Gastrocnemius medialis (tissue), 4 donors: ENCODE measurements around the gene YKT6. TPM values are rescaled to one million over a fixed set of nuclear protein-coding genes. Genes with fewer than 3 reads are reported as not detected.

Experiments used
- ATAC-seq, 2 donors: fragments of 150-250 bp; one replicate each; pipeline ENCODE4 v1.9.1; 2016
- DNase-seq, 2 donors: peaks; one replicate each; pipeline ENCODE4 v3.0.0-alpha.2; 2019
- H3K27ac ChIP-seq, 4 donors: fragments of 200-600 bp; sonication (generic); 1 replicate in 1 of 4; 2 replicates in 3 of 4; pipeline ENCODE4 v1.5.1; 2016 to 2018; ENCODE audit warnings: mild to moderate bottlenecking in 2 of 4, moderate library complexity in 1 of 4
- H3K27me3 ChIP-seq, 3 donors: fragments of 200-600 bp; sonication (generic) in 2 of 3; 1 replicate in 1 of 3; 2 replicates in 2 of 3; pipeline versions ENCODE4 v1.5.1 to v1.6.0; 2016 to 2019; ENCODE audit warnings: mild to moderate bottlenecking in 1 of 3, moderate library complexity in 1 of 3
- H3K36me3 ChIP-seq, 2 donors: fragments of 200-600 bp; sonication (generic) in 1 of 2; one replicate each; pipeline ENCODE4 v1.5.1; 2017 to 2018
- H3K4me1 ChIP-seq, 2 donors: fragments of 200-600 bp; sonication (generic) in 1 of 2; one replicate each; pipeline ENCODE4 v1.5.1; 2016 to 2017; ENCODE audit warnings: mild to moderate bottlenecking in 2 of 2
- H3K4me3 ChIP-seq, 4 donors: fragments of 200-600 bp; sonication (generic) in 3 of 4; 1 replicate in 1 of 4; 2 replicates in 3 of 4; pipeline ENCODE4 v1.5.1; 2016 to 2019; ENCODE audit warnings: mild to moderate bottlenecking in 2 of 4
- H3K9me3 ChIP-seq, 3 donors: fragments of 200-600 bp; sonication (generic) in 2 of 3; 1 replicate in 1 of 3; 2 replicates in 2 of 3; pipeline ENCODE4 v1.5.1; 2016 to 2019
- CTCF ChIP-seq, 5 experiments: fragments of 450-650 bp in 3 of 5; fragments of 200-600 bp in 2 of 5; sonication (generic) in 2 of 5; IDR thresholded peaks in 4 of 5; conservative IDR thresholded peaks in 1 of 5; 1 replicate in 4 of 5; 2 replicates in 1 of 5; pipeline ENCODE4 v1.5.1; 2016 to 2019; ENCODE audit warnings: antibody characterized with exemption in 5 of 5, mild to moderate bottlenecking in 3 of 5, moderate library complexity in 3 of 5
- POLR2A ChIP-seq, 2 donors: fragments of 450-650 bp; IDR thresholded peaks; one replicate each; pipeline ENCODE4 v1.6.1; 2017; ENCODE audit warnings: antibody characterized with exemption in 2 of 2, mild to moderate bottlenecking in 2 of 2, moderate library complexity in 2 of 2
- in situ Hi-C, 4 donors: fragments of 200-750 bp; cut with MboI; loops; one replicate each; pipeline versions ENCODE4 v1.15.0 to v1.8.0; 2017; ENCODE audit warnings: low sequenced_read_pairs in 4 of 4
- intact Hi-C: fragments of 100-400 bp; cut with DNase I; formaldehyde crosslinking; loops from one replicate; pipeline ENCODE4 v1.15.1; 2023; ENCODE audit warnings: low total_unique reads
- total RNA-seq, 4 donors: library from RNA; depleted of rRNA; stranded (reverse); fragments of >200 nt; gene quantifications; one replicate each; pipeline versions ENCODE4 v1.1.0 to v1.2.3, GENCODE V29; 2016

YKT6 gene
- total RNA-seq, 4 donors from 2014 or later: 37.9 to 79.5 (median 72.5) TPM

GRCh38 chr7:44226396-44226753 is 25.6 kb downstream of the YKT6 start:
- Histone ChIP-seq H3K27ac (peak overlapping the region; percentile 33 to 70 (median 64)), H3K4me1 (peaks cover 9 to 15% of the 10 kb centered on the region in 2 donors), H3K4me3 (no peak overlapping the region), H3K27me3 (no peaks in the 10 kb centered on the region), H3K36me3 (no peaks in the 10 kb centered on the region), H3K9me3 (no peaks in the 10 kb centered on the region)
- intact Hi-C loops: no loop called here
- DNase-seq (no peak), ATAC-seq (no peak)
- in situ Hi-C loops: loop anchor here in 1 of 4 donors (25.0 kb wide), 1 partner anchor 261 kb away; the partner anchor contains the start of gene NUDCD3
- no peak for TF ChIP-seq POLR2A (IDR thresholded peaks at IDR 0.05)
- TF ChIP-seq CTCF (IDR thresholded peaks at IDR 0.05 in 4 of 5, conservative IDR thresholded peaks at IDR 0.05 in 1 of 5): no peak

DNA sequence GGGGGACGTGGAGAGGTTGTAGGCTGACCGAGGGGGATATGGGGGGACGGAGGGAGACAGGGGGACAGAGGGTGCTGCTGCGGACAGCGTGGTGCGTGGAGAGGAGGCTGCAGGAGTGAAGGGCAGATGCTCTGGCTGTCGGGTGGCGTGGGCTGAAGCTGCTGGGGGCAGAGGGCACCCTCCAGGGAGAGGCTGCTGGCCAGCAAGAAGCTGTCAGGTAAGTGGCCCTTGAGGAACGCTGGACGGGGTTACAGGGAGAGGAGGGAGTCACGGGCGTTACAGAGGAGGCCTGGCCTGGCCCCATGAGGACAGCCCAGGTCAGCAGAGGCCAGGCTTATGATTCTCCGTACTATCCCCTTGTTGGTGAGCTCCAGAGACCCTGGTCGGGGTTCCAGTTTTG is 27.1 kb downstream of the YKT6 start:
- intact Hi-C loops (no loop called here), in situ Hi-C loops (loop anchor here in 1 of 4 donors (25.0 kb wide), 1 partner anchor 259 kb away; the partner anchor contains the start of gene NUDCD3)
- H3K27me3 ChIP-seq: no peaks in the 10 kb centered on the region
- ATAC-seq (no peak), DNase-seq (no peak)
- no peak overlapping the region for H3K4me3 ChIP-seq
- peaks cover 9 to 15% of the 10 kb centered on the region in 2 donors for H3K4me1 ChIP-seq
- no peaks in the 10 kb centered on the region for H3K9me3 ChIP-seq
- no peak for TF ChIP-seq CTCF (IDR thresholded peaks at IDR 0.05 in 4 of 5, conservative IDR thresholded peaks at IDR 0.05 in 1 of 5)
- no peak for TF ChIP-seq POLR2A (IDR thresholded peaks at IDR 0.05)
- H3K27ac ChIP-seq: no peak overlapping the region
- no peaks in the 10 kb centered on the region for H3K36me3 ChIP-seq

DNA sequence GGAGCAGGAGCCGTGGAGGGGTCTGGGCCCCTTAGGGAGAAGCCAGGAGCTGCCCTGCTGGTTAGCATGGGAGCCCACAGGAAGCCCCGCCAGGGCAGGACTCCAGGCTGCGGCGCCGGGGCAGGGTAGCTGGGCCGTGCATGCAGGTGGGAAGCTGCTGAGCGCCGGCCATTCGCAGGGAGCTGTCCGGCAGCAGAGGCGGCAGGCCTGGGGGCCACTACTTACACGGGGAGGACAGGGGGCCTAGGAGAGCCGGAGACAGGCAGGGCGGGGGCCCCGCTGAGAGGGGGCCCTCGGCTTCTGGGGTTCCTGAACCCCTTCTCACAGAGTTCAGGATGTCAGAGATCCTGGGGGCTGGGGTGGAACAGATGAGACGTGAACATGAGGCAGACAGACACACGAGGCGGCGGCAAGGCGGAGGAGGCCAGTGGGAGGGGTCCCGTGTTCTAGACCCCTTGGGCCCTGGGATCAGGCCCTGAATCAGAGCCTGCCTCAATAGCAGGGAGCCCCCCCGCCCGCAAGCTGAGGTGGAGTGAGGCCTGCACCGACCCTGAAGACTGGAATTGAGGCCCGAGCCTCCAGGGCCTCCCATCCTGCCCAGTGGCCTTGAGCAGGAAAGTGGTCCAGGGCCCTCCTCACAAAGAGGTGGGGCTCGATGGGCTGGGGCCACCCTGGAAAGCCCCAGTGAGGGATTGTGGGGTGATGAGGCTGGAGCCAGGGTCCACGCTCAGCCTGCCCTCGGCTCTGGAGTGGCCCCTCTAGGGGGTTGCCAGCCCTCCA is 28.0 kb downstream of the YKT6 start:
- no peaks in the 10 kb centered on the region for H3K27me3 ChIP-seq
- intact Hi-C loops: no loop called here
- no peak overlapping the region for H3K27ac ChIP-seq
- ATAC-seq (no peak), DNase-seq (no peak)
- in situ Hi-C loops: loop anchor here in 1 of 4 donors (25.0 kb wide), 1 partner anchor 259 kb away; the partner anchor contains the start of gene NUDCD3
- no peaks in the 10 kb centered on the region for H3K36me3 ChIP-seq
- peaks cover 9 to 15% of the 10 kb centered on the region in 2 donors for H3K4me1 ChIP-seq
- TF ChIP-seq CTCF (IDR thresholded peaks at IDR 0.05 in 4 of 5, conservative IDR thresholded peaks at IDR 0.05 in 1 of 5) (no peak), POLR2A (IDR thresholded peaks at IDR 0.05) (no peak)
- no peak overlapping the region for H3K4me3 ChIP-seq
- H3K9me3 ChIP-seq: no peaks in the 10 kb centered on the region

- no peak for TF ChIP-seq POLR2A (IDR thresholded peaks at IDR 0.05)
- TF ChIP-seq CTCF (IDR thresholded peaks at IDR 0.05 in 4 of 5, conservative IDR thresholded peaks at IDR 0.05 in 1 of 5): no peak
- intact Hi-C loops: no loop called here
- H3K27ac ChIP-seq: no peak overlapping the region
- in situ Hi-C loops: loop anchor here in 1 of 4 donors (25.0 kb wide), 1 partner anchor 258 kb away; the partner anchor contains the start of gene NUDCD3
- no peaks in the 10 kb centered on the region for H3K27me3 ChIP-seq
- no peaks in the 10 kb centered on the region for H3K36me3 ChIP-seq
- DNase-seq: no peak
- H3K4me3 ChIP-seq: no peak overlapping the region
- H3K4me1 ChIP-seq: peaks cover 9 to 15% of the 10 kb centered on the region in 2 donors
- H3K9me3 ChIP-seq: no peaks in the 10 kb centered on the region
- no peak for ATAC-seq
Observed at GRCh38 chr7:44229546-44230105, 28.8 kb downstream of the YKT6 start.
